Measurements from ENCODE around the gene PEX7. TPM values are rescaled to one million over a fixed set of nuclear protein-coding genes. Genes with fewer than 3 reads are reported as not detected.
"Not testable (repeated sequence)": the region's sequence is repeated elsewhere in the genome, so short reads cannot be mapped to it uniquely, and the experiment has no call there.

Gene PEX7
- total and polyA plus RNA-seq, 2 donors from 2014 or later: 10.6 to 21.3 TPM

GRCh38 chr6:136843210-136843609 is 20.8 kb downstream of the PEX7 start:
- intact Hi-C loops (cut with DNase I): no loop called here
- H3K27ac ChIP-seq (ENCODE audit: low read depth in 2 of 2, low read length in 2 of 2): no peak overlapping the region

GRCh38 chr6:136846046-136846445 is 23.7 kb downstream of the PEX7 start:
- no peaks in the 10 kb centered on the region for H3K27me3 ChIP-seq (ENCODE audit: control insufficient read depth, insufficient read depth, low read length)
- H3K27ac ChIP-seq (ENCODE audit: low read depth in 2 of 2, low read length in 2 of 2): no peak overlapping the region
- peak; percentile 69 for TF ChIP-seq CTCF (IDR thresholded peaks at IDR 0.05; ENCODE audit: borderline replicate concordance, extremely low read depth, insufficient read depth)
- H3K9me3 ChIP-seq (ENCODE audit: control insufficient read depth in 2 of 3, insufficient read depth in 1 of 3, low read length in 3 of 3): no peaks in the 10 kb centered on the region
- intact Hi-C loops (cut with DNase I): no loop called here
- H3K9ac ChIP-seq (ENCODE audit: low read length in 3 of 3): no peak overlapping the region
- no peaks in the 10 kb centered on the region for H3K36me3 ChIP-seq (ENCODE audit: control insufficient read depth in 2 of 3, insufficient read depth in 3 of 3, low read length in 3 of 3)
- H3K4me1 ChIP-seq (ENCODE audit: control insufficient read depth in 2 of 3, insufficient read depth in 2 of 3, low read depth in 1 of 3, low read length in 3 of 3): no peaks in the 10 kb centered on the region
- no peak overlapping the region for H3K4me3 ChIP-seq (ENCODE audit: low read length in 3 of 3)
- DNase-seq (peak in 2 of 5 donors; percentile 43 to 55), FAIRE-seq (peak; percentile 35)

More at GRCh38 chr6:136843210-136843609, 20.8 kb downstream of the PEX7 start:
- H3K9me3 ChIP-seq (ENCODE audit: control insufficient read depth in 2 of 3, insufficient read depth in 1 of 3, low read length in 3 of 3): no peaks in the 10 kb centered on the region
- no peaks in the 10 kb centered on the region for H3K36me3 ChIP-seq (ENCODE audit: control insufficient read depth in 2 of 3, insufficient read depth in 3 of 3, low read length in 3 of 3)
- no peak for DNase-seq
- H3K27me3 ChIP-seq (ENCODE audit: control insufficient read depth, insufficient read depth, low read length): no peaks in the 10 kb centered on the region
- TF ChIP-seq CTCF (IDR thresholded peaks at IDR 0.05; ENCODE audit: borderline replicate concordance, extremely low read depth, insufficient read depth): no peak
- no peaks in the 10 kb centered on the region for H3K4me1 ChIP-seq (ENCODE audit: control insufficient read depth in 2 of 3, insufficient read depth in 2 of 3, low read depth in 1 of 3, low read length in 3 of 3)
- no peak for FAIRE-seq
- H3K9ac ChIP-seq (ENCODE audit: low read length in 3 of 3): no peak overlapping the region
- H3K4me3 ChIP-seq (ENCODE audit: low read length in 3 of 3): no peak overlapping the region

GRCh38 chr6:136846477-136846876 is 24.1 kb downstream of the PEX7 start:
- H3K9ac ChIP-seq (ENCODE audit: low read length in 3 of 3); intact Hi-C loops (cut with DNase I); H3K4me1 ChIP-seq (ENCODE audit: control insufficient read depth in 2 of 3, insufficient read depth in 2 of 3, low read depth in 1 of 3, low read length in 3 of 3); FAIRE-seq; H3K9me3 ChIP-seq (ENCODE audit: control insufficient read depth in 2 of 3, insufficient read depth in 1 of 3, low read length in 3 of 3); H3K4me3 ChIP-seq (ENCODE audit: low read length in 3 of 3); DNase-seq; H3K27ac ChIP-seq (ENCODE audit: low read depth in 2 of 2, low read length in 2 of 2); H3K27me3 ChIP-seq (ENCODE audit: control insufficient read depth, insufficient read depth, low read length); H3K36me3 ChIP-seq (ENCODE audit: control insufficient read depth in 2 of 3, insufficient read depth in 3 of 3, low read length in 3 of 3): not testable (repeated sequence)

GRCh38 chr6:136849979-136850563 is 27.7 kb downstream of the PEX7 start:
- H3K27ac ChIP-seq (ENCODE audit: low read depth in 2 of 2, low read length in 2 of 2); intact Hi-C loops (cut with DNase I): not testable (repeated sequence)

More at GRCh38 chr6:136849979-136850563, 27.7 kb downstream of the PEX7 start:
- not testable (repeated sequence) for FAIRE-seq; H3K36me3 ChIP-seq (ENCODE audit: control insufficient read depth in 2 of 3, insufficient read depth in 3 of 3, low read length in 3 of 3); H3K9ac ChIP-seq (ENCODE audit: low read length in 3 of 3); H3K4me3 ChIP-seq (ENCODE audit: low read length in 3 of 3); DNase-seq; H3K27me3 ChIP-seq (ENCODE audit: control insufficient read depth, insufficient read depth, low read length); H3K9me3 ChIP-seq (ENCODE audit: control insufficient read depth in 2 of 3, insufficient read depth in 1 of 3, low read length in 3 of 3); H3K4me1 ChIP-seq (ENCODE audit: control insufficient read depth in 2 of 3, insufficient read depth in 2 of 3, low read depth in 1 of 3, low read length in 3 of 3)

Data from kidney (tissue), 14 donors.